ENCODE measurements around the gene PARD6G. TPM values are rescaled to one million over a fixed set of nuclear protein-coding genes. Genes with fewer than 3 reads are reported as not detected.

PARD6G gene
- total RNA-seq, 1 donor from 2014 or later, result 3.6 TPM

DNA sequence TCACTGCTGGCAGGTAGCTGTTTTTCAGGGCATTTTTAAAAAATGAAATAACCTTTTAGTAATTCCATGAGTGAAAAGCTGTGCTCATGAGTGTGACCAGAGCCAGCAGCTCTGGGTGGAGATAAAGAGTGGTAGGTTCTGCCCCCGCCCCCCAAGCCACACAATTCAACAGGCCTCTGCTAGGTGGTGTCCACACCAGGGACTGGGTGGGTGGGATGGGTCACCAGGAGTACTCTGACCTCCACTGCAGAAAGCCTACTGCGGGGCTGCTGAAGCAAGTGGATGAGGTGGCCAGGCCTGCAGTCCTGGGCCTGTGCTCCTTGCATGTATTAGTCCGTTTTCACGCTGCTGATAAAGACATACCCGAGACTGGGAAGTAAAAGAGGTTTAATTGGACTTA lies 15.3 kb downstream of the PARD6G start:
- DNase-seq (ENCODE audit: low read depth), result no peak
- TF ChIP-seq, protein P1, sequence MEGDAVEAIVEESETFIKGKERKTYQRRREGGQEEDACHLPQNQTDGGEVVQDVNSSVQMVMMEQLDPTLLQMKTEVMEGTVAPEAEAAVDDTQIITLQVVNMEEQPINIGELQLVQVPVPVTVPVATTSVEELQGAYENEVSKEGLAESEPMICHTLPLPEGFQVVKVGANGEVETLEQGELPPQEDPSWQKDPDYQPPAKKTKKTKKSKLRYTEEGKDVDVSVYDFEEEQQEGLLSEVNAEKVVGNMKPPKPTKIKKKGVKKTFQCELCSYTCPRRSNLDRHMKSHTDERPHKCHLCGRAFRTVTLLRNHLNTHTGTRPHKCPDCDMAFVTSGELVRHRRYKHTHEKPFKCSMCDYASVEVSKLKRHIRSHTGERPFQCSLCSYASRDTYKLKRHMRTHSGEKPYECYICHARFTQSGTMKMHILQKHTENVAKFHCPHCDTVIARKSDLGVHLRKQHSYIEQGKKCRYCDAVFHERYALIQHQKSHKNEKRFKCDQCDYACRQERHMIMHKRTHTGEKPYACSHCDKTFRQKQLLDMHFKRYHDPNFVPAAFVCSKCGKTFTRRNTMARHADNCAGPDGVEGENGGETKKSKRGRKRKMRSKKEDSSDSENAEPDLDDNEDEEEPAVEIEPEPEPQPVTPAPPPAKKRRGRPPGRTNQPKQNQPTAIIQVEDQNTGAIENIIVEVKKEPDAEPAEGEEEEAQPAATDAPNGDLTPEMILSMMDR (conservative IDR thresholded peaks at IDR 0.05; ENCODE audit: low read depth, low read length), result no peak
- no peak overlapping the region for H3K4me3 ChIP-seq (ENCODE audit: low read depth, low read length)

DNA sequence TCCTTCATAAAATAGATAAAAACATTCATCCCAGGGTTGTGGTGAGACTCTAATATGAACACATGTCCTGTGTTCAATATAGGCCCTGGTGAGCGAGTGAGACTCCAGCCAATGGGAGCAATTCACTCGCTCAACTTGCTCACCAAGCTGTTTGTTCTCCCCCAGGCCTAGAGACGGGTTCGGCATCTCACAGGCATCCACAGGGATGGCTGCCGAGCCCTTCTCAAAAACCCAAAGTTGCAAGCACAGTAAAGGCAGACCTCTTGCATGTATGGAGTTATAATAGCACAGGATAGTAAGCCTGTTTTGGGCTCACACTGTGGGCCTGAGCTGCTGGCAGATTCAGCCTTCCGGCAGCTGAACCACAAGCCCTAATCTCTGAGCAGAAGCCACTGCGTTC lies 15.7 kb downstream of the PARD6G start:
- DNase-seq (ENCODE audit: low read depth), result no peak
- no peak overlapping the region for H3K4me3 ChIP-seq (ENCODE audit: low read depth, low read length)
- TF ChIP-seq, protein P1 (conservative IDR thresholded peaks at IDR 0.05; ENCODE audit: low read depth, low read length), result no peak

DNA sequence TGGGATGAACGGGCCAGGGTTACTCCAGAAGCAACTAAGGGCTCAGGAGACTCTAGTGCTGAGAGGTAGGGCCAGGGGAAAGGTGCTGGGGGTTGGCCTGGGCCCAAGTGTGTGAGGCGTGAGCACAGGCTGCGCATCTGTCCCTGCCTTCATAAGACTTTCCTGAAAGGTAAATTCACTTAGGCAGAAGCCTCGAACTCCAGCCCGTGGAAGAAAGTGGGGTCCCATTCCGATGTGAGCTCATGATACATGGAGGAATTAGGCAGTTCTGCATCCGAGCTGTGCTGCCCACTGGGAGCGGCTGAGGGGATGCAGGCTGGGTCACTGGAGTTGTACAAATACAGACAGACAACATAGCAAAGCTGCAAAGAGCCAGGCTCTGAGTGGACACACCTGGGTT lies 16.2 kb downstream of the PARD6G start:
- no peak overlapping the region for H3K4me3 ChIP-seq (ENCODE audit: low read depth, low read length)
- DNase-seq (ENCODE audit: low read depth), result no peak
- TF ChIP-seq, protein P1 (conservative IDR thresholded peaks at IDR 0.05; ENCODE audit: low read depth, low read length), result no peak

DNA sequence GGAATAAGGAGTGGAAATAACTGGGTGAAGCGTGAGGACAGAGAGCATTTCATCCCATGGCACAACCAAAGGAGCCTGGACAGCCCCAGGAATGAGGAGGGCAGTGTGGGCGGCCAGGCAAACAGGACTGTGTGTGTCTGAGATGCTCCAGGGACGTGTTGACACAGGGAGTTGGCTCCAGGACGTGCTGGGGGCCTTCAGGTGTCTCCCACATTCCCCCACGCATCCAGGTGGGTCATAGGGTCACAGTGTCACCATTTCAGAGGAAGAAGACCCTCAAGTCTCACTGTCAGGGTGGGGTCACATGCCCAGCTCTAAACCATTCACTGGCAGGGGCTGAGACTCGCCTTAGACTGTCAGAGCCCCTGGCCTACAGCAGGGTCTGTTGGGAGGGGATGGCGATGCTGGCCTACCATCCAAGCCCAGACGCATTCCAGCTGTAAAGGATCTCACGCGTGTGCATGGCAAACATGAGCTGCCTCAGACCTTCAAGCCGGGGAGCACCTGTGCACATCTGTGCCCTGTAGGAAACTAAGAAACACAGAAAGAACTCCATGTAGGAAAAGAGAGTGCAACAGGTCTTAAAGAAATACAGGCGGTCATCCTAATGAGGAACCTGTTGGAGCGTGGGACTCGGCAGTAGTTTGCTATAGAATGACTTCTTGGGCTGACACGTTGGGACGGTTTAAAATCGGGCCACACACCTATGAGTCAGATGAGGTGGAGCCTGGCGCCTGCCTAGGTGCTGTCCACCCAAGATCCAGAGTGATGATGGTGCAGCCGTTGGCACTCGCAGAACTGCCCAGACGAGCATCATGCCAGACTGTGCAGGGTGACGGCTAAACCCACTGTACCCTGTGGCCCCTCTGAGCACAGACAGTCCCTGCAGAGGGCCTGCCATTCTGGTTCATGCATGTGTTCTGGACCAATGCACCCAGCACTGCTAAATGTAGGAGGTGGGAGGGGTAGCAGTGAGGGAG lies 17.3 kb downstream of the PARD6G start:
- DNase-seq (ENCODE audit: low read depth), result no peak

DNA sequence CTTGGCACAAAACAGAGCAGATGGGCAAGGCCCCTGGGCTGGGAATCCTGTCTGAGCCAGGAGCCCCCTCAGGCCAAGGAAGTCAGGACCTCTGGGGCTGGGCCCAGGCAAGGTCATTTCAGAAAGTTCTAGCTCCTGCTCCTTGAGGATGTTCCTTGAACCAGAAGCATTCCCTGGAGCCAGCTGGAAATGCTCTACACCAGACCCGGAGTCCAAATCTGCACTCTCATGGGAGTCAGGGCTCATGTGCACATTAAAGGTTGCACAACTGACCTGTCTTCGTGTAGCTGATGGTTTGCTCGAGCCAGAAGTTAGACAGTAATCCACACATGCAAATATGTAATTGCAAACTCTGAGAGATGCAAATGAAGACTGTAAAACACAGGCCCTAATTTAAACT lies 18.0 kb downstream of the PARD6G start:
- TF ChIP-seq, protein P1 (conservative IDR thresholded peaks at IDR 0.05; ENCODE audit: low read depth, low read length), result no peak
- no peak overlapping the region for H3K4me3 ChIP-seq (ENCODE audit: low read depth, low read length)
- DNase-seq (ENCODE audit: low read depth), result no peak

More for the DNA sequence above, 17.3 kb downstream of the PARD6G start:
- TF ChIP-seq, protein P1 (conservative IDR thresholded peaks at IDR 0.05; ENCODE audit: low read depth, low read length), result no peak
- no peak overlapping the region for H3K4me3 ChIP-seq (ENCODE audit: low read depth, low read length)

DNA sequence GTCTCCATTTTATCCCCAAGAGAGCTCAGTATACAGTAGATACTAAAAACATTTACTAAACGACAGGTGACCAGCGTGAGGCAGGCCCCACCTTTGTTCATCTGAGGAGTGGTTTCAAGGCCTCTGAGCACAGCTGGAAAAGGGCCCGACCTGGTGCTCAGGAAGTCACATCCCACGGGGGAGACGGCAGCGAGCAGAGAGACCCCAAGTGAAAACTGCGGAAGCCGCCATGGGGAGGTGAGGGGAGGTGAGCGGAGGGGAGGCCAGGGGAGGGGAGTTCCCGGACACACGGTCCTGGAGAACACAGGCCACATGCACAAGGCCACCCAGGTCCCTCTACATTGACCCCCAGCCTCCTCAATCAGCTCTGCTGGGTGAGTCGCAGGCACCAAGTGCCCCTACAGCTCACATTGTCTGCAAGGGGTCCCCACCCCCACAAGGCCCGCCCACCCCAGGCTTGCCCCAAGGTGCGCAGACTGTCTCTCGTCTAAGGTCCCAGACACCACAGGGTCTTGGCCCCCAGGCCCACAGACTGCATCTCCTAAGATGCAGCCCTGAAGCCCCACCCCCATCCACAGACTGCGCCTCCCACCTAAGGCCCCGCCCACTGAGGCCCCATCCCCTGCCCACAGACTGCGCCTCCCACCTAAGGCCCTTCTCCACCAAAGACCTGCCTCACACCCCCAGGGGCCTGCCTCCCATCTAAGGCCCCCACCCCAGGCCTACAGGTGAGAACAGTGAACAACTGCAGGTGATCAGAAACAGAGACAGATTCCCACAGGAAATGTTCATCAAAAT lies 19.1 kb downstream of the PARD6G start:
- H3K4me3 ChIP-seq (ENCODE audit: low read depth, low read length), result no peak overlapping the region
- DNase-seq (ENCODE audit: low read depth), result no peak
- TF ChIP-seq, protein P1 (conservative IDR thresholded peaks at IDR 0.05; ENCODE audit: low read depth, low read length), result no peak

All from epithelial cell of proximal tubule (primary cell).